B cell (primary cell): Measurements from ENCODE around the gene WBP2. TPM values are rescaled to one million over a fixed set of nuclear protein-coding genes. Genes with fewer than 3 reads are reported as not detected.

ENCODE experiments used
- ATAC-seq: fragments of 200-7000 bp; cut with Tn5 transposase; one replicate; pipeline ENCODE4 v1.10.0; 2021; ENCODE audit warnings: low read depth, mild to moderate bottlenecking, moderate number of reproducible peaks, moderate library complexity
- CTCF ChIA-PET: fragments of 350-600 bp; sonication (Branson Sonifier 250); formaldehyde crosslinking; loops from one replicate; lab custom pipeline; 2021; ENCODE audit warnings: antibody characterized with exemption, inconsistent platforms; lab: Charles Lee
- POLR2A ChIA-PET: fragments of 350-600 bp; sonication (Branson Sonifier 250); formaldehyde crosslinking; loops from one replicate; lab custom pipeline; 2021; ENCODE audit warnings: antibody characterized with exemption; lab: Charles Lee
- DNase-seq: peaks from one replicate; pipeline ENCODE4 v3.0.0; 2013
- H2AFZ ChIP-seq: 2 replicates; pipeline ENCODE4 v1.6.1; 2012; ENCODE audit warnings: mild to moderate bottlenecking, low read depth, low read length; ENCODE audit not compliant: insufficient read depth, poor library complexity, severe bottlenecking
- H3K27ac ChIP-seq, 2 donors: 1 replicate in 1 of 2; 2 replicates in 1 of 2; pipeline ENCODE4 v1.5.1; 2012 to 2013; ENCODE audit warnings: low read length in 2 of 2, mild to moderate bottlenecking in 2 of 2, moderate library complexity in 1 of 2
- H3K27me3 ChIP-seq, 4 experiments: fragments of 200-600 bp in 1 of 4; sonication (generic) in 1 of 4; replicated peaks in 1 of 4; 1 replicate in 2 of 4; 2 replicates in 2 of 4; pipeline versions ENCODE4 v1.6.1 to v1.7.0; 2013 to 2016; ENCODE audit warnings: low read length in 3 of 4, mild to moderate bottlenecking in 2 of 4, mixed read lengths in 1 of 4, moderate library complexity in 1 of 4; ENCODE audit not compliant: insufficient read depth in 4 of 4, control insufficient read depth in 3 of 4; ENCODE audit errors: control extremely low read depth in 1 of 4
- H3K36me3 ChIP-seq, 2 experiments: replicated peaks in 1 of 2; 1 replicate in 1 of 2; 2 replicates in 1 of 2; pipeline versions ENCODE4 v1.6.1 to v1.7.1; 2013; ENCODE audit warnings: low read length in 1 of 2; ENCODE audit not compliant: insufficient read depth in 2 of 2, control insufficient read depth in 1 of 2; ENCODE audit errors: control extremely low read depth in 1 of 2, extremely low read depth in 1 of 2
- H3K4me1 ChIP-seq, 2 donors: fragments of 200-600 bp in 1 of 2; sonication (generic) in 1 of 2; 1 replicate in 1 of 2; 2 replicates in 1 of 2; pipeline versions ENCODE4 v1.5.1 to v1.6.1; 2013 to 2017; ENCODE audit warnings: low read length in 2 of 2; ENCODE audit not compliant: control insufficient read depth in 2 of 2, insufficient read depth in 2 of 2
- H3K4me2 ChIP-seq: replicated peaks from 2 replicates; pipeline ENCODE3; 2012; ENCODE audit warnings: mild to moderate bottlenecking, low read depth, low read length; ENCODE audit not compliant: poor library complexity, severe bottlenecking
- H3K4me3 ChIP-seq, 5 experiments: fragments of 200-600 bp in 1 of 5; sonication (generic) in 1 of 5; 1 replicate in 3 of 5; 2 replicates in 2 of 5; pipeline versions ENCODE4 v1.5.1 to v1.7.0; 2011 to 2016; ENCODE audit warnings: low read length in 4 of 5, mild to moderate bottlenecking in 4 of 5, low read depth in 2 of 5, control low read depth in 1 of 5, moderate library complexity in 1 of 5; ENCODE audit not compliant: insufficient read depth in 1 of 5; ENCODE audit errors: control extremely low read depth in 1 of 5, extremely low read depth in 1 of 5
- H3K79me2 ChIP-seq: fragments of 200-600 bp; sonication (generic); one replicate; pipeline ENCODE4 v1.6.0; 2016; ENCODE audit warnings: low read length; ENCODE audit not compliant: control insufficient read depth, insufficient read depth
- H3K9ac ChIP-seq: fragments of 200-600 bp; sonication (generic); 2 replicates; pipeline ENCODE4 v1.6.1; 2017; ENCODE audit warnings: mild to moderate bottlenecking, low read length, moderate library complexity
- H3K9me3 ChIP-seq, 3 donors: one replicate each; pipeline versions ENCODE4 v1.6.1 to v1.7.1; 2013; ENCODE audit warnings: low read length in 2 of 3; ENCODE audit not compliant: control insufficient read depth in 2 of 3, insufficient read depth in 1 of 3; ENCODE audit errors: control extremely low read depth in 1 of 3
- H4K20me1 ChIP-seq: 2 replicates; pipeline ENCODE4 v1.6.0; 2012; ENCODE audit warnings: mild to moderate bottlenecking, low read length; ENCODE audit not compliant: insufficient read depth, control insufficient read depth, poor library complexity, severe bottlenecking
- H3K27ac Mint-ChIP-seq: one replicate; pipeline ENCODE4 v1.8.0; 2021; ENCODE audit warnings: mixed read lengths
- H3K27me3 Mint-ChIP-seq: one replicate; pipeline ENCODE4 v1.8.0; 2021; ENCODE audit warnings: mixed read lengths
- H3K4me1 Mint-ChIP-seq: one replicate; pipeline ENCODE4 v1.8.0; 2021; ENCODE audit warnings: mixed read lengths
- H3K4me3 Mint-ChIP-seq: one replicate; pipeline ENCODE4 v1.8.0; 2021; ENCODE audit warnings: mixed read lengths
- H3K9me3 Mint-ChIP-seq: one replicate; pipeline ENCODE4 v1.8.0; 2022; ENCODE audit warnings: mixed read lengths; ENCODE audit not compliant: insufficient read depth
- EZH2 ChIP-seq: IDR thresholded peaks from 2 replicates; pipeline ENCODE4 v1.6.1; 2012; ENCODE audit warnings: borderline replicate concordance, low read depth, mild to moderate bottlenecking, moderate library complexity, low read length; ENCODE audit not compliant: insufficient read depth, poor library complexity, severe bottlenecking
- WGBS: methylation state at CpG from one replicate; pipeline ENCODE4 v1.1.5; 2013; ENCODE audit warnings: missing lambda C conversion rate; ENCODE audit not compliant: insufficient coverage; 5-methylcytosine and 5-hydroxymethylcytosine counted together
- intact Hi-C: fragments of 100-400 bp; cut with micrococcal nuclease; formaldehyde crosslinking; loops from one replicate; pipeline ENCODE4 v1.10.0; 2022
- polyA plus RNA-seq: library from polyadenylated mRNA; depleted of rRNA; stranded (reverse); fragments of >200 nt; gene quantifications from 2 replicates; pipeline ENCODE4 v1.2.3, GENCODE V29; 2012
- total RNA-seq, 2 donors: library from RNA; stranded (reverse); fragments of 120-200 nt in 1 of 2; gene quantifications; 1 replicate in 1 of 2; 2 replicates in 1 of 2; pipeline versions ENCODE4 v1.2.3 to v1.2.4, GENCODE V29; 2013 to 2022
- TF ChIP-seq, protein P1 (sequence below): fragments of 200-600 bp; IDR thresholded peaks from one replicate; pipeline ENCODE4 v1.8.0; 2022; ENCODE audit warnings: antibody characterized with exemption, mild to moderate bottlenecking

WBP2 gene
- total and polyA plus RNA-seq, 2 donors (not counting 1 experiment from before 2014, with no cell fraction given) = 88.6 to 140 TPM

- no peaks in the 10 kb centered on the region for H3K9me3 Mint-ChIP-seq
- Histone ChIP-seq H3K36me3 (peaks cover 0 to 48% of the 10 kb centered on the region in 2 experiments), H3K79me2 (peaks cover 34% of the 10 kb centered on the region), H3K4me1 (peaks cover 16 to 23% of the 10 kb centered on the region in 2 donors), H3K9me3 (no peaks in the 10 kb centered on the region), H3K27ac (no peak overlapping the region), H3K4me2 (no peak overlapping the region), H3K27me3 (no peaks in the 10 kb centered on the region), H3K4me3 (no peak overlapping the region), H4K20me1 (peaks cover 35% of the 10 kb centered on the region), H2AFZ (no peak overlapping the region), H3K9ac (no peak overlapping the region)
- ChIA-PET POLR2A (interaction anchor here (0.7 kb wide), 1 partner anchor 125 kb away, joined by 3 read pairs; no protein-coding TSS in a partner anchor), CTCF (interaction anchor here (5.9 kb wide), 1 partner anchor 22 kb away, joined by 52 read pairs; the partner anchor contains the start of gene TRIM47)
- no peak overlapping the region for H3K4me3 Mint-ChIP-seq
- no peak for DNase-seq
- 97% methylated on average over 14 of the region's 16 CpGs for WGBS
- H3K27ac Mint-ChIP-seq = no peak overlapping the region
- intact Hi-C loops = no loop called here
- H3K4me1 Mint-ChIP-seq = peaks cover 24% of the 10 kb centered on the region
- H3K27me3 Mint-ChIP-seq = no peaks in the 10 kb centered on the region
- no peak for ATAC-seq
- TF ChIP-seq, protein P1, sequence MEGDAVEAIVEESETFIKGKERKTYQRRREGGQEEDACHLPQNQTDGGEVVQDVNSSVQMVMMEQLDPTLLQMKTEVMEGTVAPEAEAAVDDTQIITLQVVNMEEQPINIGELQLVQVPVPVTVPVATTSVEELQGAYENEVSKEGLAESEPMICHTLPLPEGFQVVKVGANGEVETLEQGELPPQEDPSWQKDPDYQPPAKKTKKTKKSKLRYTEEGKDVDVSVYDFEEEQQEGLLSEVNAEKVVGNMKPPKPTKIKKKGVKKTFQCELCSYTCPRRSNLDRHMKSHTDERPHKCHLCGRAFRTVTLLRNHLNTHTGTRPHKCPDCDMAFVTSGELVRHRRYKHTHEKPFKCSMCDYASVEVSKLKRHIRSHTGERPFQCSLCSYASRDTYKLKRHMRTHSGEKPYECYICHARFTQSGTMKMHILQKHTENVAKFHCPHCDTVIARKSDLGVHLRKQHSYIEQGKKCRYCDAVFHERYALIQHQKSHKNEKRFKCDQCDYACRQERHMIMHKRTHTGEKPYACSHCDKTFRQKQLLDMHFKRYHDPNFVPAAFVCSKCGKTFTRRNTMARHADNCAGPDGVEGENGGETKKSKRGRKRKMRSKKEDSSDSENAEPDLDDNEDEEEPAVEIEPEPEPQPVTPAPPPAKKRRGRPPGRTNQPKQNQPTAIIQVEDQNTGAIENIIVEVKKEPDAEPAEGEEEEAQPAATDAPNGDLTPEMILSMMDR = no peak
- TF ChIP-seq EZH2 = no peak
These were observed 43.7 kb upstream of the WBP2 start for GRCh38 chr17:75898791-75899190.

DNA sequence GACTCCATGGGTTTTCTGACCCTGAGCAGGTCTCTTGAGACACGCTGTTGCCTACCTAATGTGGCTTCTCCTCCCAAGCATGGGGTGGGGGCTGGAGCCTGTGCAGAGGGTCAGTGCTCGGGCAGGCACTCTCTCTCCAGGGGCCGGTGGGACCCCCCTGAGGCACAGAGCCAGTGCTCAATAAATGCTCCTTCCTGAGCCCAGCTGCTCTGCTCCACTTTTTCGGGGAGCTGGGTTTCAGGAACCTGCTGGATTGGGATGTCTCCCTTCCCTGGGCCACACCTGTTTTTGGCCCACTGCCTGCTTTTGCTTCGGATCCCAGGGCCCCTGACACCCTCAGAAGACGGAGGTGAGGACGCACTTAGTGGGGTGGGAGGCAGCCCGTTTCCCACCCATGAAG lies 42.9 kb upstream of the WBP2 start:
- Mint-ChIP-seq H3K27me3 (no peaks in the 10 kb centered on the region), H3K27ac (no peak overlapping the region), H3K4me1 (peaks cover 26% of the 10 kb centered on the region), H3K4me3 (peak overlapping the region; percentile 71), H3K9me3 (no peaks in the 10 kb centered on the region)
- H4K20me1 ChIP-seq = peaks cover 36% of the 10 kb centered on the region
- H3K9me3 ChIP-seq = no peaks in the 10 kb centered on the region
- H3K4me2 ChIP-seq = no peak overlapping the region
- H3K4me3 ChIP-seq = no peak overlapping the region
- ATAC-seq = no peak
- peaks cover 16 to 19% of the 10 kb centered on the region in 2 donors for H3K4me1 ChIP-seq
- no peak overlapping the region for H3K27ac ChIP-seq
- TF ChIP-seq EZH2 = no peak
- TF ChIP-seq, protein P1 = no peak
- ChIA-PET POLR2A (interaction anchor here (0.7 to 1.0 kb wide), 2 partner anchors 63 to 124 kb away, joined by 3 read pairs; no protein-coding TSS in a partner anchor), CTCF (interaction anchor here (0.6 to 5.9 kb wide), 4 partner anchors 21 to 53 kb away, joined by 3 to 52 read pairs (median 15); partner anchors contain the start of genes TRIM47 and UNC13D)
- H3K79me2 ChIP-seq = peaks cover 32% of the 10 kb centered on the region
- intact Hi-C loops = no loop called here
- H2AFZ ChIP-seq = no peak overlapping the region
- peak; percentile 17 for DNase-seq
- no peak overlapping the region for H3K9ac ChIP-seq
- peaks cover 0 to 48% of the 10 kb centered on the region in 2 experiments for H3K36me3 ChIP-seq
- WGBS = 95% methylated on average over 8 of the region's 8 CpGs
- H3K27me3 ChIP-seq = no peaks in the 10 kb centered on the region
